ENCODE measurements around the gene TOM1L2.

DNA sequence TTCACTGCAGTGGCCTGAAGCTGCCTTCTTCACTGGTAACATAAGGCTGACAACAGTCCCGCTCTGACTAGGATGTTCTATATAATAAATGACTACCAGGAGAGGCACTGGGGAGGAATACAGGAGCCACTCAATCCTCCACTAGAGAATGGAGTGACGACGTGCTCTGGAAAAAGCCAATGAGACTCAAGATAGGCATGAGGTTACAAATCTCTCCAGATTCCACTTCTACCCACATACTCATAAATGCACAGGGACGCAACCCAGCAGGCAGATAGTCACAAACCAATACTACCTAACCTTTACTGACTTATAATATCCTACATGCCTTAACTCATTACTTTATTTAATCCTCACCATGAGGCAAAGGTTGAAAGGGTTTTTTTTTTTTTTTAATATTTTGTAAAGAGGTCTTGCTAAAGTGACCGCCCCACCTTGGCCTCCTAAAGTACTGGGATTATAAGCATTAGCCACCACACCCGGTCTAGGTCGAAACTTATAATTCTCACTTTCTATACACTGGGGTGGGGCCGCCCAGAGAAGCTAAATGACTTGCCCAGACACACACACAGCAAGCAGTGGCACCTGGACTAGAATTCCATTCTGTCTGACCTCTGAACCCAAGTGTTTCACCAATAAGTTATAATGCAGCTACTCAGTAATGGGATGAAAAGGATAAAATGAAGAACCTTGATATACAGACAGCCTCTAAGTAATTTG, 33.7 kb downstream of the TOM1L2 start:
- TF ChIP-seq CTCF (IDR thresholded peaks at IDR 0.05): no peak
- TF ChIP-seq POLR2A (IDR thresholded peaks at IDR 0.05): no peak

Data from adrenal gland (tissue), 5 donors.